ENCODE results near the gene CORIN.

- TF ChIP-seq CTCF (IDR thresholded peaks at IDR 0.05; ENCODE audit: poor library complexity, severe bottlenecking): no peak
- no peak for TF ChIP-seq TAF1 (IDR thresholded peaks at IDR 0.05; ENCODE audit: low read depth)
- no peak for TF ChIP-seq EP300 (conservative IDR thresholded peaks at IDR 0.05; ENCODE audit: poor library complexity, severe bottlenecking)
- TF ChIP-seq EZH2 (IDR thresholded peaks at IDR 0.05; ENCODE audit: borderline replicate concordance, insufficient read depth, low read length, poor library complexity, severe bottlenecking): no peak
- no peak for TF ChIP-seq POLR2AphosphoS5 (IDR thresholded peaks at IDR 0.05)
- TF ChIP-seq REST (IDR thresholded peaks at IDR 0.05; ENCODE audit: borderline replicate concordance): no peak
- no peak for TF ChIP-seq RAD21 (conservative IDR thresholded peaks at IDR 0.05)
- TF ChIP-seq SMC3 (conservative IDR thresholded peaks at IDR 0.05; ENCODE audit: poor library complexity): no peak
- TF ChIP-seq MXI1 (conservative IDR thresholded peaks at IDR 0.05; ENCODE audit: poor library complexity, severe bottlenecking): no peak
These were observed 93.6 kb downstream of the CORIN start for GRCh38 chr4:47744253-47744652.
